ENCODE results near the gene OR6N1. TPM values are rescaled to one million over a fixed set of nuclear protein-coding genes. Genes with fewer than 3 reads are reported as not detected.

The OR6N1 gene
- total RNA-seq, 1 experiment from 2014 or later = not detected

DNA sequence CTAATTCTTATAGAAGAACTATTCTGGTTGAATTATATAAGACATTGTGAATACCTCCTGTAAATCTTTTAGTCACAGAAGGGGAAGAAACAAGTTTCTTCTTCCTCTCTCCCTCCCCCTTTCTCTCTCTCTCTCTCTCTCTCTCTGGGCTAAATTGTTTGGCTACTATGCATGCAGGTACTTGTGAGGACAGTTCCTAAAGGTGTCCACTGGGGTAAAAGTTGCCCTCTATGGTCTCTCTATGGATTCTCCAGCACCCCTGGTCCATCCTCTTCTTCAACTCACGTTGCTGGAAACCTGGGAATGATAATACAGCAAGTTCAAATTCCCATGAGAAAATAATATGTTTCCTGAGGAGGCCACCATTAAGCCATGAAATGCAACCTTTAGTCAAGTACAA lies 57.2 kb downstream of the OR6N1 start:
- no peak overlapping the region for H3K27ac ChIP-seq (ENCODE audit: low read depth, low read length)

More for the DNA sequence above, 57.2 kb downstream of the OR6N1 start:
- no peak for TF ChIP-seq SRF (IDR thresholded peaks at IDR 0.05; ENCODE audit: low read depth)
- TF ChIP-seq CBX3 (IDR thresholded peaks at IDR 0.05; ENCODE audit: low read depth) = no peak
- TF ChIP-seq POLR2A (IDR thresholded peaks at IDR 0.05; ENCODE audit: borderline replicate concordance, extremely low read depth, insufficient read depth, insufficient read length) = no peak
- TF ChIP-seq, protein P1, sequence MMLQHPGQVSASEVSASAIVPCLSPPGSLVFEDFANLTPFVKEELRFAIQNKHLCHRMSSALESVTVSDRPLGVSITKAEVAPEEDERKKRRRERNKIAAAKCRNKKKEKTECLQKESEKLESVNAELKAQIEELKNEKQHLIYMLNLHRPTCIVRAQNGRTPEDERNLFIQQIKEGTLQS (IDR thresholded peaks at IDR 0.05) = no peak
- TF ChIP-seq SP1 (IDR thresholded peaks at IDR 0.05; ENCODE audit: low read depth) = no peak
- no peak for TF ChIP-seq SIN3A (IDR thresholded peaks at IDR 0.05; ENCODE audit: low read depth)
- no peak for TF ChIP-seq CEBPB (IDR thresholded peaks at IDR 0.05; ENCODE audit: low read depth)
- no peak for TF ChIP-seq EGR1 (IDR thresholded peaks at IDR 0.05; ENCODE audit: low read depth)
- no peak for TF ChIP-seq EZH2phosphoT487 (IDR thresholded peaks at IDR 0.05; ENCODE audit: borderline replicate concordance)
- no peak for TF ChIP-seq EZH2 (IDR thresholded peaks at IDR 0.05)
- TF ChIP-seq ELF1 (IDR thresholded peaks at IDR 0.05; ENCODE audit: borderline replicate concordance, low read depth) = no peak
- TF ChIP-seq, protein P2, sequence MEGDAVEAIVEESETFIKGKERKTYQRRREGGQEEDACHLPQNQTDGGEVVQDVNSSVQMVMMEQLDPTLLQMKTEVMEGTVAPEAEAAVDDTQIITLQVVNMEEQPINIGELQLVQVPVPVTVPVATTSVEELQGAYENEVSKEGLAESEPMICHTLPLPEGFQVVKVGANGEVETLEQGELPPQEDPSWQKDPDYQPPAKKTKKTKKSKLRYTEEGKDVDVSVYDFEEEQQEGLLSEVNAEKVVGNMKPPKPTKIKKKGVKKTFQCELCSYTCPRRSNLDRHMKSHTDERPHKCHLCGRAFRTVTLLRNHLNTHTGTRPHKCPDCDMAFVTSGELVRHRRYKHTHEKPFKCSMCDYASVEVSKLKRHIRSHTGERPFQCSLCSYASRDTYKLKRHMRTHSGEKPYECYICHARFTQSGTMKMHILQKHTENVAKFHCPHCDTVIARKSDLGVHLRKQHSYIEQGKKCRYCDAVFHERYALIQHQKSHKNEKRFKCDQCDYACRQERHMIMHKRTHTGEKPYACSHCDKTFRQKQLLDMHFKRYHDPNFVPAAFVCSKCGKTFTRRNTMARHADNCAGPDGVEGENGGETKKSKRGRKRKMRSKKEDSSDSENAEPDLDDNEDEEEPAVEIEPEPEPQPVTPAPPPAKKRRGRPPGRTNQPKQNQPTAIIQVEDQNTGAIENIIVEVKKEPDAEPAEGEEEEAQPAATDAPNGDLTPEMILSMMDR (IDR thresholded peaks at IDR 0.05 in 2 of 3, conservative IDR thresholded peaks at IDR 0.05 in 1 of 3; ENCODE audit: borderline replicate concordance in 1 of 3, insufficient read depth in 1 of 3, low read depth in 2 of 3, low read length in 2 of 3) = no peak
- TF ChIP-seq JUND (IDR thresholded peaks at IDR 0.05) = no peak
- TF ChIP-seq, protein P3, sequence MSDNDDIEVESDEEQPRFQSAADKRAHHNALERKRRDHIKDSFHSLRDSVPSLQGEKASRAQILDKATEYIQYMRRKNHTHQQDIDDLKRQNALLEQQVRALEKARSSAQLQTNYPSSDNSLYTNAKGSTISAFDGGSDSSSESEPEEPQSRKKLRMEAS (IDR thresholded peaks at IDR 0.05) = no peak
- no peak for TF ChIP-seq ZNF274 (IDR thresholded peaks at IDR 0.05; ENCODE audit: low read depth, low read length)
- TF ChIP-seq RAD21 (IDR thresholded peaks at IDR 0.05; ENCODE audit: low read depth) = no peak
- TF ChIP-seq, protein P4, sequence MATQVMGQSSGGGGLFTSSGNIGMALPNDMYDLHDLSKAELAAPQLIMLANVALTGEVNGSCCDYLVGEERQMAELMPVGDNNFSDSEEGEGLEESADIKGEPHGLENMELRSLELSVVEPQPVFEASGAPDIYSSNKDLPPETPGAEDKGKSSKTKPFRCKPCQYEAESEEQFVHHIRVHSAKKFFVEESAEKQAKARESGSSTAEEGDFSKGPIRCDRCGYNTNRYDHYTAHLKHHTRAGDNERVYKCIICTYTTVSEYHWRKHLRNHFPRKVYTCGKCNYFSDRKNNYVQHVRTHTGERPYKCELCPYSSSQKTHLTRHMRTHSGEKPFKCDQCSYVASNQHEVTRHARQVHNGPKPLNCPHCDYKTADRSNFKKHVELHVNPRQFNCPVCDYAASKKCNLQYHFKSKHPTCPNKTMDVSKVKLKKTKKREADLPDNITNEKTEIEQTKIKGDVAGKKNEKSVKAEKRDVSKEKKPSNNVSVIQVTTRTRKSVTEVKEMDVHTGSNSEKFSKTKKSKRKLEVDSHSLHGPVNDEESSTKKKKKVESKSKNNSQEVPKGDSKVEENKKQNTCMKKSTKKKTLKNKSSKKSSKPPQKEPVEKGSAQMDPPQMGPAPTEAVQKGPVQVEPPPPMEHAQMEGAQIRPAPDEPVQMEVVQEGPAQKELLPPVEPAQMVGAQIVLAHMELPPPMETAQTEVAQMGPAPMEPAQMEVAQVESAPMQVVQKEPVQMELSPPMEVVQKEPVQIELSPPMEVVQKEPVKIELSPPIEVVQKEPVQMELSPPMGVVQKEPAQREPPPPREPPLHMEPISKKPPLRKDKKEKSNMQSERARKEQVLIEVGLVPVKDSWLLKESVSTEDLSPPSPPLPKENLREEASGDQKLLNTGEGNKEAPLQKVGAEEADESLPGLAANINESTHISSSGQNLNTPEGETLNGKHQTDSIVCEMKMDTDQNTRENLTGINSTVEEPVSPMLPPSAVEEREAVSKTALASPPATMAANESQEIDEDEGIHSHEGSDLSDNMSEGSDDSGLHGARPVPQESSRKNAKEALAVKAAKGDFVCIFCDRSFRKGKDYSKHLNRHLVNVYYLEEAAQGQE (IDR thresholded peaks at IDR 0.05; ENCODE audit: low read depth) = no peak
- no peak for TF ChIP-seq YY1 (IDR thresholded peaks at IDR 0.05; ENCODE audit: extremely low read depth, insufficient replicate concordance, low read depth, low read length)
- no peak for TF ChIP-seq FOSL1 (IDR thresholded peaks at IDR 0.05; ENCODE audit: low read depth)
- TF ChIP-seq, protein P5, sequence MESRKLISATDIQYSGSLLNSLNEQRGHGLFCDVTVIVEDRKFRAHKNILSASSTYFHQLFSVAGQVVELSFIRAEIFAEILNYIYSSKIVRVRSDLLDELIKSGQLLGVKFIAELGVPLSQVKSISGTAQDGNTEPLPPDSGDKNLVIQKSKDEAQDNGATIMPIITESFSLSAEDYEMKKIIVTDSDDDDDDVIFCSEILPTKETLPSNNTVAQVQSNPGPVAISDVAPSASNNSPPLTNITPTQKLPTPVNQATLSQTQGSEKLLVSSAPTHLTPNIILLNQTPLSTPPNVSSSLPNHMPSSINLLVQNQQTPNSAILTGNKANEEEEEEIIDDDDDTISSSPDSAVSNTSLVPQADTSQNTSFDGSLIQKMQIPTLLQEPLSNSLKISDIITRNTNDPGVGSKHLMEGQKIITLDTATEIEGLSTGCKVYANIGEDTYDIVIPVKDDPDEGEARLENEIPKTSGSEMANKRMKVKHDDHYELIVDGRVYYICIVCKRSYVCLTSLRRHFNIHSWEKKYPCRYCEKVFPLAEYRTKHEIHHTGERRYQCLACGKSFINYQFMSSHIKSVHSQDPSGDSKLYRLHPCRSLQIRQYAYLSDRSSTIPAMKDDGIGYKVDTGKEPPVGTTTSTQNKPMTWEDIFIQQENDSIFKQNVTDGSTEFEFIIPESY (IDR thresholded peaks at IDR 0.05; ENCODE audit: extremely low read depth, insufficient replicate concordance, low read length) = no peak
- DNase-seq (ENCODE audit: low read depth, low spot score) = no peak
- H3K4me1 ChIP-seq (ENCODE audit: control insufficient read depth in 1 of 2, insufficient read depth in 2 of 2, low read length in 2 of 2) = no peaks in the 10 kb centered on the region
- BruUV-seq (replicated peaks) = no TSS peak
- POLR2A ChIA-PET = no interaction called here
- no peaks in the 10 kb centered on the region; a peak in 1 of 4 replicates for H3K9me3 ChIP-seq (ENCODE audit: control insufficient read depth in 1 of 2, insufficient read depth in 1 of 2, low read depth in 1 of 2, low read length in 2 of 2)
- no peak overlapping the region for H2AFZ ChIP-seq (ENCODE audit: low read depth, low read length, poor library complexity, severe bottlenecking)
- no peak overlapping the region for H3K4me2 ChIP-seq (ENCODE audit: low read length)
- intact Hi-C loops (cut with micrococcal nuclease) = no loop called here
- CTCF ChIA-PET = no interaction called here
- RAD21 ChIA-PET (ENCODE audit: low non-redundant PET in 1 of 2, low total read pairs in 2 of 2, uncharacterized antibody in 2 of 2, unreplicated experiment in 2 of 2) = no interaction called here
- no peak overlapping the region for H3K9ac ChIP-seq (ENCODE audit: low read length)
- no peaks in the 10 kb centered on the region for H4K20me1 ChIP-seq (ENCODE audit: insufficient read depth)
- no peaks in the 10 kb centered on the region for H3K79me2 ChIP-seq (ENCODE audit: insufficient read depth, low read length)
- H3K27me3 ChIP-seq (ENCODE audit: insufficient read depth, low read length) = no peaks in the 10 kb centered on the region
- no peaks in the 10 kb centered on the region for H3K9me2 ChIP-seq (ENCODE audit: insufficient read depth)
- ATAC-seq = no peak
- no peak overlapping the region for H3K4me3 ChIP-seq (replicated peaks in 1 of 2; ENCODE audit: low read depth in 1 of 2, low read length in 2 of 2)
- no peaks in the 10 kb centered on the region for H3K36me3 ChIP-seq (ENCODE audit: control insufficient read depth in 1 of 2, insufficient read depth in 2 of 2, low read length in 2 of 2)
